Fibroblast of skin of right quadriceps (primary cell): ENCODE data around the gene VCY.
"Not testable (repeated sequence)": the region's sequence is repeated elsewhere in the genome, so short reads cannot be mapped to it uniquely, and the experiment has no call there.

Source experiments
- DNase-seq: peaks from one replicate; pipeline ENCODE4 v3.0.0-alpha.2; 2013

Gene VCY

DNA sequence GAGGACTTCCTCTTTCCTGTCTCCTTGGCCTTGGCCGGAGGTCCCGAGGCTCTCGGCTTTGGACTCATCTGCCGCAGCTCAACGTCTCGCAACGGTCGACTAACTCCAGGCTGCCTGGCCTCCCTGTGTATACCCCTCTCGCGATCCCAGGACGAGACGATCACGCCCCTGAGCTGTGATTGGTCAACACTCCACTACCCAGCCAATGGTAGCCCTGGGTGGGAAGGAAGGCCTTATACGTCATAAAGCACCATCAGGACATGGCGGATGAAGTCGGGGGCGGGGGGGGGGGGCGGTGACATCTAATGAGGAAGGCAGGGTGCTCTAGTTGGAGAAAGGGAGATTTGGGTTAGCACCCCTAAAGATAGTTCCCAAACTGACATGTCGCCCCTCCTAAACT is at the start of gene VCY:
Gene VCY (minus strand): TSS at position 101 of the 400 bp plus-strand sequence. CDS start 33 bp downstream, at position 68.
- DNase-seq: not testable (repeated sequence)

GRCh38 chrY:14030395-14030794 is 44.1 kb upstream of the VCY start:
- DNase-seq: not testable (repeated sequence)

DNA sequence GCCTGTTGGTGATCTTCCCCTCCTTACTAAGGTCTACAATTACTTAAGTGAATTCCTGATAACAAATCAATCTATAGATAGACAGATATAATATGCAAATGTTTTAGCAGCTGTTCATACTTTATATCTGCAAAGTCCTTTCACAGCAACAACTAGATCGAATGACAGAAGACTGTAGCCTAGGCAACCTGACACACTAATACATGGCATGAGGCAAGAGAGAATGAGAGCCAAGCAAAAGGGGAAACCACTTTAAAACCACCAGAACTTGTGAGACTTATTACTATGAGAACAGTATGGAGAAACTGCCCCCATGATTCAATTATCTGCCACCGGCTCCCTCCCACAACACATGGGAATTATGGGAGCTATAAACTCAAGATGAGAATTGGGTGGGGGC is 25.6 kb upstream of the VCY start:
- not testable (repeated sequence) for DNase-seq

- not testable (repeated sequence) for DNase-seq
Measured at GRCh38 chrY:13942406-13942805, 43.9 kb downstream of the VCY start.
